HPDE6-E6E7 (cell line): ENCODE data around the gene SIGLEC6.
A peak's percentile ranks its signal among the peaks of the same experiment; 100 is the strongest.

Experiments used
- DNase-seq: peaks from one replicate; pipeline ENCODE4 v3.0.0; 2011; ENCODE audit warnings: missing footprints; ENCODE audit errors: extremely low spot score

SIGLEC6 gene

DNA sequence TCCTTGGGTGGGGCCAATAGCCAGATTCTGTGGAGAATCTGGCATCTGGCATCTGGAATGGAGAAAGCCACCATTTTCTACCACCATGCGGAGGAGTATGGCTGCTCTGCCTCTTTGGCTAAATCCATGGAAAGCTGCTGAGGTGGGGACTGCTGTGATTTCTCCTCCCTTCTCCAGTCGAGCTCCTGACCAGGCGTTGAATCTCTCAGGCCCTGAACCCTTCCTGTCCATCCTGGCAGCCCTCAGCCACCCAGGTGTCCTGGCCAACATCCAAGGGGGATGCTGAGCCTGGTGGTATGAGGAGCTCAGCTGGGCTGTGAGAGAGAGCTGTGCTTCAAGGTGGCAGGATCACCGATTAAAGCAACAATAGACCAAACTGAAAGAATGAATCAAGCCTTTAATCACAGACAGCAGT, 17.4 kb upstream of the SIGLEC6 start:
- DNase-seq, result no peak

- DNase-seq, result no peak
Measured at GRCh38 chr19:51548213-51548651, 16.8 kb upstream of the SIGLEC6 start.

DNA sequence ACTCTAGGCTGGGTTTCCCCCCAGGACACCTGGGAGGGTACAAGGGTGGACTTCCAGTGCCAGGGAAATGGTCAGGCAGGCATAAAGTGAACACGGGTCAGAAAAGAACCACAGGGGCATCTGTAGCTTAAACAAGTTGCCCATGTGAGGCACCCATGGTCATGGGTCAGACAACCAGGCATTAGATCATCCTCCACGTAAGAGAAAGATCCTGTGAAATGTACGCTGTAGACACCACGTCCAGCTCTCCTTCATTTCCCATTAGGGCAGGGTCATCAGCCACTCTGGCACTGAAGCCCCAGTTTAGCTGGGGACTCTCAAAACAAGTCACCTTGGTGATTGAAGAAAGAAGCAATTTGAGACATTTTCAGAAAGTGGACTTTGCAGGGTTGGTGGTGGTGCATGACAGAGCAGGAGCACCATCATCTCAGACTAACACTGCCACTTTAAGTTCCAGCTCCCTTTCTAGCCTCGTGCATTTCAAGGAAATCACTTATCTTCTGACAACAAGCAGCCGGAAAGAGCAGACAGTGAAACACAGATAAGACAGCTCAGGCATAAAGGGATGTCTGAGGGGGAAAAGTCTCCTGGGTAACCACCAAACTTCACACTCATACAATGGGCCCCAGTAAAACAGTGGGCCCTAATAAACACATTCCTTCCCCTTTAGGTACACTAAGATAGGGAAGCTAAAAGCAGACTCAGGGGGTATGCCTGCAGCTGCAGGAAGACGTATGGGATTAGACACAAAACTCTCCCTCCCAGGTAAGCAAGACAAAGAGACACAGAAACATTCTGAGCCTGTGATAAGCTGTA, 16.1 kb upstream of the SIGLEC6 start:
- DNase-seq, result no peak

GRCh38 chr19:51546650-51547396, 15.4 kb upstream of the SIGLEC6 start:
- DNase-seq, result no peak

GRCh38 chr19:51546107-51546649, 14.7 kb upstream of the SIGLEC6 start:
- DNase-seq, result no peak

DNA sequence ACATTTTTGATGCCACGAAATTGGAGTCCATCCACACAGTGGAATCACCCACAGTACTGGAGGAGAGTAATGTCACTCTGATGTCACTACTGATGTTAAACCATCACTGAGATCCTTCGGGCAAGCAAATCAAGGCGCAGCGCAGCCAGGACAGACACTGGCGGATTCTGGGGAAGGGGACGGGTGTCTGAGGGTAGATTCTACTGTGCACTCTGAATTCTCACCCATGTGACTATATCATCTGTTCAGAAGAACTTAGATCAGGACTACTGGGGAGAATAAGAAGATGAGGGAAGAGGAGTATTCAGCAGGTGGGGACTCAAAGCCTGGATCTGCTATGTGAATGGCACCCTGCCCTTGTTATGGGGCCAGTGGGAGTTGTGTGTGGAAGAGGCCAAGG, 12.6 kb upstream of the SIGLEC6 start:
- DNase-seq, result no peak

DNA sequence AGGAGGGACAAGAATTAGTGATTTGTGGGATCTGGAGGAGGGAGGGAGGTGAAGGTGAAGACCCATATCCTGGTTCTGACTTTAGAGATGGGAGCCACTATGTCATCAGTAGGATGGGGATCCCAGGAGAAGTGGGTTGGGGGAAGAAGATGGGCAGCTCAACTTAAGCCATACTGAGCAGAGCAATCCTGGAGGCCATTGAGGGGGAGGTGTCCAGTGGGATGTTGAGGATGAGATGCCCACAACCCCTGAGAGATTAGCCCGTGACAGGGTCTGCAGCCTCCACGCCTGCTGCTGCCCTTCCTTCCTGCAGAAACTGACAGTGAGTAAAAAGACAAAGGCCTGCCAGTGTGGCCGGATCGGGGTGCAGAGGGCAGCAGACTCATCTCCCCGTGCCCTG, 11.2 kb upstream of the SIGLEC6 start:
- DNase-seq, result no peak

DNA sequence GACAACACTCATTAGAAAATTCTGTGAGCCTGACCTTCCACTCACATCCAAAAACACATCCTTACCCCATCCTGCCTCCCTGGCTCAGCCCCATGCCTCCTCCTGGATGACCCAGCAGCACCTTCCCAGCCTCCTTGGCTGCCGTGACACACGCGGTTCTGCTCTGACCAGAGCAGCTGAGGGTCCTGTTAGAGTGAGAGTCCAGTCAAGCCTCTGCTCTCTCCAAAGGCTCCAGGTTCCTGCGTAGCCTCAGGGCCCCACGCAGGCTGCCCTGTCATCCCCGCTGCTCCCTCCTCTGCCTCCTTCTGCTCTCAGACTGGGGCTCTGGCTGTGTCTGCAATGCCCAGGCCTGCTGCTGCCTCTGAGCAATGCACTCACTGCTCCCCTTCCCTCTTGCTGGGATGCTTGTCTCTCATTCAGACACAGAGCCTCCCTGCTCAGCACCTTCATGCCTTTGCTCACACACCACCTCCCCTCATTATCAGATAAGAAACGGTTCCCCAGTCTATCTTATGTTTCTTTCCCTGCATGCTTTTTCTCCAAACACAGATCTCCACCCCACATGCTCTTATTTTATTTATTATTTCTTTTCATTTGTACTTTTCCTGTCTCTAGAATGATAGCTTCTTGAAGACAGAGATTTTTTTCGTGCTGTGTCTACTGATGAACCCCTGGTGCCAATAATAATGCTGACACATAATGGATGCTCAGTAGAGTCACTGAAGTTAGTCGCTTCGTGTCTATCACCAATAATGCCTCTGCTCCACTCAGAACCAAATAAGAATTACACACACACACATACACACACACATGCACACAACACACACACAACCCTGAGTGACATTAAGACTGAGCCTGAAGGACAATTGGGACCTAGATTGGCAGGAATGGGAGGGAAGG, 10.2 kb upstream of the SIGLEC6 start:
- DNase-seq, result no peak

GRCh38 chr19:51539821-51540366, 8.4 kb upstream of the SIGLEC6 start:
- no peak for DNase-seq

DNA sequence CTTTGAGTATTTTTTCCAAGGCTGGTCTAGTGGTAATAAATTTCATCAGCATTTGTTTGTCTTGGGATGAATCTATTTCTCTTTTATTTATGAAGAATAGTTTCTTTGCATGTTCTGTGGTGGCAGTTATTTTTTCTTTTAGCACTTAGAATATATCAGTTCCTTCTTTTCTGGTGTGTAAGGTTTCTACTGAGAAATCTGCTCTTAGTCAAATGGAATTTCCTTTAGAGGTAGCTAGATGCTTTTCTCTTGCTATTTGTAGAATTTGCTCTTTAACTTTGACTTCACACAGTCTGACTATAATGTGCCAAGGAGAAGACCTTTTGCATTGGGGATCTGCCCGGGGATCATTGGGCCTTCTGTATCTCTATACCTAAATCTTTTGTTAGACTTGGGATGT, 4.1 kb upstream of the SIGLEC6 start:
- no peak for DNase-seq

DNA sequence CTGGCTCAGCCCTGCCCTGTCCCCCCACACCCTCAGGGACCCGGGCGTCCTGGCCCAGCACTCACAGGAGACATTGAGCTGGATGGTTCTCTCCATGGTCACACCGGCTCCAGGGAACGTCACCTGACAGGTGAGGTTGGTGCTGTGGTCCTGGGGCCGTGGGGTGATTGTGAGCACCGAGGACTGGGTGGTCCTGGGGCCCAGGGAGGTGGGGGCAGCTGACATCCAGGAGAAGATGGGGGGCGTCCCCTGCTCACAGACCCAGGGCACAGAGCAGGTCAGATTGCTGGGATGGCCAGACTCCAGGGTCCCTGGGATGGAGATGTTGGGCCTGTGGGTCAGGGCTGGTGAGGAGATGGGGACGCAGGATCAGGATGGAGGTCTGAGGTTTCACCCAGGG, 854 bp downstream of the SIGLEC6 start:
- DNase-seq, result no peak

GRCh38 chr19:51529301-51529700, 2.2 kb downstream of the SIGLEC6 start:
- DNase-seq, result no peak

GRCh38 chr19:51525651-51526050, 5.8 kb downstream of the SIGLEC6 start:
- no peak for DNase-seq

- DNase-seq, result no peak
Measured at GRCh38 chr19:51524666-51525264, 6.7 kb downstream of the SIGLEC6 start.

DNA sequence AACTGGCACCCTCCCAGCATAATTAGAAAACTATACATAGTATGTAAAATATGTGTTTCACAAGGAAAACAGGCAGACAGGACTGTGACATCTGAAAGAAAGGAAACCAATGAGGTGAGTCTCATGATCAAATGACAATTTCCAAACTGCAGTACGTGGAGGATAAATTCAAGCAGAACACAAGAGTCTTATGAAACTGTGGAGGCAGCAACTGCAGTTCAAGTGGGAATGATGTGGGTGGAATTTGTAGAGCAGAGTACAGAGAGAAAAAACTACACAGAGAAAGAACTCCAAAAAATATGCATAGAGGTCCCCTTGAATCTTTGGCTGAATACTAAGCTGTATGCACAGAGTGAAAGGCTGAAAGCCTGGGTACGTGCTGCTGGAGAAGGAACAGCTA, 9.7 kb downstream of the SIGLEC6 start:
- DNase-seq, result no peak

DNA sequence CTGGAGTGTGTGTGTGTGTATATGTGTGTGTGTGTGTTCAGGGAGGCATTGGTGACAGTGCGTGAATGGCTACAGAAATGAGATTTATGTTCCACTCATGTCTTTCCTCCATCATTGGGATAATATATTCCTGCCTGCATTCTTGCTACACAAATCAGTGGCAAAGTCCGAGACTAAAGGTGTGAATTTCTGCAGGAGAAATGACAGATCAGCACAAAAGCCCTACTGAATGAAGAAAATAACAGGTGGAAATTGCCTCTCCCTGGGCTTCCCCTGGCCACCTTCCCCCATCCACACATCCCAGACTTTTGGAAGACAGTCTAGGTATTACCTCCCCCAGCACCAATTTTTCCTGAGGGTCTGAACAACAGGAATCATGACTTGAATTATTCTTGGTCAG, 10.1 kb downstream of the SIGLEC6 start:
- DNase-seq, result no peak

DNA sequence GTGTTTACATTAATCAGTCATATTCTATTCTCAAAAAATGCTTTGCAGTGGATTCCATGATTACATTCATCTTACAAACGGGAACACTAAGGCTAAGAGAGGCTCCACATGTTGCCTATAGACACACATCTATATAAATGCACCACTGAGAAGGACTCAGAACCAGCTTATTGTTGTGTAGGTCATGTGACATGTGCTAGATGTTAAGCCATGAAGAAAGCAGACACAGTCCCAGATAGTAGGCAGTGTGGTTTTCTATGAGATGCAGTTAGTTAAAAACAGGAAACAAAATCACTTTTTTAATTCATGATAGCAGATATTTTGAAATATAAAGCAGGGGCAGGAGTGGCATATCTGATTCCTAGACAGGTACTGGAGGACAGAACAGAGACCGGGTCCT, 10.7 kb downstream of the SIGLEC6 start:
- no peak for DNase-seq

DNA sequence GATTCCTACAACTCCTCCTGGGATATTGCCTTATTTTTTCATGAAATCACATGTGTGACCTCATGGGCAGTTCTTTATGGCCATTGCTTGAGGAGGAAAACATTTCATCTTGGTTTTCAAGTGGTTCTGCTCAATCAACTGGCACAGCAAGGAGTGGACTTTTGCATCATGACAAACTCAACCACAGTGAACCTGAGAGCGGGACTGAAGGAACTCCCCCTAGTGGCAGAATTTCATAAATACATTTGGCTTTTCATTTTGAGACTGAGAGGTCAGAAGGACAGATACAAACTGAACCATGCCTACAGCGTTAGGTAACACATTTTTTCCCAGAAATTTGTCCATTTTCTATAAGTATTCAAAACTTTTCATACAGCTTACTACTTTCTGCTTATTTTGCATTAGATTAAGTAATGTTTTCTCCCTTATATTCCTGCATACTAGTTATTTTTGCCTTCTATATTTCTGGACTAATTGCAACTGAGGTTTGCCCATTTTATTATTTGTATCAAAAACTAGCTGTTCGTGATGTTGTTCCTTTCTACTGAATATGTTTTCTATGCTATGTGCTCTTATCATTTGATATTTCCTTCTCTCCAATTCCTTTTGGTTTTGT, 16.5 kb downstream of the SIGLEC6 start:
- DNase-seq, result peak; percentile 23

DNA sequence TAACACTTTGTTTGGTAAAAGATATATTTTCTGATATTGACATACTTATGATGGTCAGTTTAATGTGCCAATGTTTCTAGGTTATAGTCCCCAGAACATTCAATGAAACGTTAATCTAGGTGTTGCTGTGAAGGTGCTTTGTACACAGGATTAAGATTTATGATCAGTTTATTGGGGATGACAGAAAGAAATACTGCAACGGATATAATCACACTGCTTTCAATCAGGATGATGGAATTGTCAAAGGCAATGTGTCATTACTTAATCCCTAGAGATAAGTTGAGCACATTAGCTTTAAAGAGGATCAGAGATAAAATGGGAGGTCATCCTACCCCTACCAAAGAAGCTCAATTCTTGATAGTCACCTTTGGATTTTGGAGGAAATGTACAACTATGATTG, 17.5 kb downstream of the SIGLEC6 start:
- no peak for DNase-seq

GRCh38 chr19:51511353-51511752, 20.1 kb downstream of the SIGLEC6 start:
- no peak for DNase-seq
